DOHH2 (cell line): ENCODE measurements around the gene GOLGA2.

Experiments used
- EZH2phosphoT487 ChIP-seq: fragments of 200-600 bp; sonication (generic); IDR thresholded peaks from 2 replicates; pipeline ENCODE4 v1.6.1; 2017; ENCODE audit warnings: borderline replicate concordance, mild to moderate bottlenecking, antibody characterized with exemption, low read length, moderate library complexity, mixed read lengths
- TF ChIP-seq, protein P1 (sequence below): fragments of 200-600 bp; sonication (generic); IDR thresholded peaks from one replicate; pipeline ENCODE4 v1.5.1; 2014; ENCODE audit warnings: antibody characterized with exemption, mild to moderate bottlenecking, low read depth, low read length; ENCODE audit not compliant: poor library complexity, severe bottlenecking

DNA sequence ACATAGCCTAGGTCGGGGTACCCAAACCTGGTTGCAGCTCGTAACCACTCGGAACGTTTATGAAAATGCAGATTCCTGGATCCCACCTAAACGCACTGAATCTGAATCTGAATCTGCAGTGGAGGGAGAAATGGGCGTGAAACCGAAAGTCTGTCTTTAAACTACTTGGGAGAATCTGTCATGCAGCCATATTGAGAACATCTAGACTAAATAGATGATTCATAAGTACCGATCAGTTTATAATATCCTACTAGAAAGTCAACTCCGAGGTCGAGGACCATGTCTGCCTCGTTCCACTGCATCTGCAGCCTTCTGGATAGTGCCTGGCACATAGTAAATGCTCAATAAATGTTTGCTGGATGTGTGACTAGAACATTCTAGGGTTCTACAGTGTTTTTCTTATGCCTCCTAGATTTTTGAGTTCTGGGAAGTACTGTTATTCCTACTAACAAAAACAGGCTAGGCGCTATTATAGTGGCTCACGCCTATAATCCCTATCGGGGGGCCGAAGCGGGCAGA is 47.5 kb upstream of the GOLGA2 start:
- TF ChIP-seq, protein P1, sequence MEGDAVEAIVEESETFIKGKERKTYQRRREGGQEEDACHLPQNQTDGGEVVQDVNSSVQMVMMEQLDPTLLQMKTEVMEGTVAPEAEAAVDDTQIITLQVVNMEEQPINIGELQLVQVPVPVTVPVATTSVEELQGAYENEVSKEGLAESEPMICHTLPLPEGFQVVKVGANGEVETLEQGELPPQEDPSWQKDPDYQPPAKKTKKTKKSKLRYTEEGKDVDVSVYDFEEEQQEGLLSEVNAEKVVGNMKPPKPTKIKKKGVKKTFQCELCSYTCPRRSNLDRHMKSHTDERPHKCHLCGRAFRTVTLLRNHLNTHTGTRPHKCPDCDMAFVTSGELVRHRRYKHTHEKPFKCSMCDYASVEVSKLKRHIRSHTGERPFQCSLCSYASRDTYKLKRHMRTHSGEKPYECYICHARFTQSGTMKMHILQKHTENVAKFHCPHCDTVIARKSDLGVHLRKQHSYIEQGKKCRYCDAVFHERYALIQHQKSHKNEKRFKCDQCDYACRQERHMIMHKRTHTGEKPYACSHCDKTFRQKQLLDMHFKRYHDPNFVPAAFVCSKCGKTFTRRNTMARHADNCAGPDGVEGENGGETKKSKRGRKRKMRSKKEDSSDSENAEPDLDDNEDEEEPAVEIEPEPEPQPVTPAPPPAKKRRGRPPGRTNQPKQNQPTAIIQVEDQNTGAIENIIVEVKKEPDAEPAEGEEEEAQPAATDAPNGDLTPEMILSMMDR = no peak
- no peak for TF ChIP-seq EZH2phosphoT487
